ENCODE data around the gene LYST.

LYST gene

DNA sequence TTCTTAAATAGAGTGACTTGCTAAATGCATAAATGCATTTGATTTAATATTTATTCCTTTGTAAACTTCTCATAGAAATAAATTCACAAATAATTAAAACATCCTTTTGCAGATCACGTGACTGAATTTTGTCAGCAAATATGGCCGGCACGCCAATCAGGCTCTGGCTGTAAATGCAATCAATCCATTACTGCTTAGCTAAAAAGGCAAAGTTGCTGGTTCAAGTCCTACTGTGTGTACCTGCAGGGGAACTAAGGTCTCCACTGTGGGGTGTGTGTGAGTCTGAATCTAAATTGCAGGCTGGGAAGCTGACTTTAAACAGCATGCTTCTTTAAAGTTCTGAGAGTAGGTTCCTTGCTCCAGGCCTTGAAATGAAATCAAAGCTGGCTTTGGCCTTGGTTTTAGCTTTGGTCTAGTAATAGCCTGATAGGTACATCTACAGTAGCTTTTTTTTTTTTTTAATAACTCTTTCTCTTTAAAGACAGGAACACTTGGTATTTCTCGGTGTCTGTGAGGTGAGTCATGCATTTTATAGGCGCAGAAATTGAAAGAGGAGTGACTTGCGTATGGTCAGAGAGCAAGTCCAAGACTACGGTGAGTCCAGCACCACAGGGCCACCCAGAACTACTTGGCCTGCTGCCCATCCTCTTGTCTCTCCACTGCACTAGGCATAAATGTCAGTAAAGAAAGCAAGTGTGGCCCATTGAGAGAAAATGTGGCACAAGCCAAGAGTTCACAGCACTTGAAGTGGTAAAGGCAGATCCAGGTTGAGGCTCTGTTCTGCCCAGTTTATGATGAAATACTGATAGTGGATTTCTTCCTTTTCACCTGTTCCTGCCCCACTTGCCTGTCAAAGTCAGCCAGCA, 36.2 kb upstream of the LYST start:
- FAIRE-seq (no peak), DNase-seq (ENCODE audit: insufficient read length, low spot score) (peak; percentile 49)
- TF ChIP-seq POLR2A (IDR thresholded peaks at IDR 0.05; ENCODE audit: low read depth, low read length), result no peak

DNA sequence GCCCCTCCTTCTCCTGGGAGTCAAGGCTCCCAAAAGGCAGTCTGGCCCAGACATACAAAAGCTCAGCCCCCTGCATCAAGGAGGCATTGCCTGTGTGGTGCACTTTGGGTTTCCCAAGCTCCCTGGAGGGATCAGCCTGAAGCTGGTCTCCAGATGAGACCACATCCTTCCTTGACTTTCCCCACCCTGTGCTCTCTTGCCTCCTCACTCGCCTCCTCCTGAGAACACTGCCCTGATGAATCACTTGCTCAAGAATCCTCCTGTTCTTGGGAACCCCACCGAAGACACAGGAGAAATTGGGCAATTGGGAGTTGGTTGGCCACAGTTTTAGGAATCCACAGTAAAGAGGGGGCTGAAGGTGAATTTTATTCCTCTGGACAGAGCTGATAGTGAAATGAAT, 34.8 kb upstream of the LYST start:
- DNase-seq (ENCODE audit: insufficient read length, low spot score) (no peak), FAIRE-seq (no peak)
- no peak for TF ChIP-seq POLR2A (IDR thresholded peaks at IDR 0.05; ENCODE audit: low read depth, low read length)

DNA sequence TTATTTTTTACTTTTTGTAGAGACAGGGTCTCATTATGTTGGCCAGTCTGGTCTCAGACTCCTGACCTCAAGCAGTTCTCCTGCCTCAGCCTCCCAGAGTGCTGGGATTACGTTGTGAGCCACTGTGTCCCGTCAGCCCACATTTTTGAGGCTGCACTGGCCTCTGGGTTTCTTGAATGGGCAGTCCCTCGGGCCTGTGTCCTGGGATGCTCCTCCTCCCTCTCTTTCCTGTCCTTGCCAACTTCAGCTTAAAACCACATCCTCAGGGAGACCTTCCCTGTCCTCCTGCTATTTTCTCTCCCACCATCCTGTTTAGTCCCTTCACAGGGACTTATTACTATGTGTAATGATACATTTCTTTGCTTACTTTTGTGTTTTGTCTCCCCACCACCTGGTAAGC, 31.4 kb upstream of the LYST start:
- FAIRE-seq, result no peak
- no peak for TF ChIP-seq POLR2A (IDR thresholded peaks at IDR 0.05; ENCODE audit: low read depth, low read length)
- no peak for DNase-seq (ENCODE audit: insufficient read length, low spot score)

DNA sequence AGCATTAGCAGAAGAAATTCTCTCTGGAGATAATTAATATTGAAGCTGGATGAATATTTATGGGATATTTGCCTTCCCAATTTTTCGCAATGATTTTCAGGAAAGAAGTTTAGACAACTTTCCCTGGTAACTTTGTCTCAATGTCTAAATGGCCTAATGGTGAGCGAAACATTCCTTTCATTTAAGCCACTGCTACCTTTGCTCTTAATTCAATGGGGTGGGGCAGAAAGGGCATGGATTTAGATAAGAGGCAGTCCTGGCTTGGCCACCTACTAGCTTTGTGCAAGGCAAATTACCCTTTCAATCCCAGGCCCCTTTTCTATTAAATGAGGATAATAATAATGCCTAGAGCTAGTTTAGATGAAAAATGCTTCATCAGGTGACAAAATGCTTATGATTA, 27.1 kb upstream of the LYST start:
- FAIRE-seq (no peak), DNase-seq (ENCODE audit: insufficient read length, low spot score) (no peak)
- no peak for TF ChIP-seq POLR2A (IDR thresholded peaks at IDR 0.05; ENCODE audit: low read depth, low read length)

DNA sequence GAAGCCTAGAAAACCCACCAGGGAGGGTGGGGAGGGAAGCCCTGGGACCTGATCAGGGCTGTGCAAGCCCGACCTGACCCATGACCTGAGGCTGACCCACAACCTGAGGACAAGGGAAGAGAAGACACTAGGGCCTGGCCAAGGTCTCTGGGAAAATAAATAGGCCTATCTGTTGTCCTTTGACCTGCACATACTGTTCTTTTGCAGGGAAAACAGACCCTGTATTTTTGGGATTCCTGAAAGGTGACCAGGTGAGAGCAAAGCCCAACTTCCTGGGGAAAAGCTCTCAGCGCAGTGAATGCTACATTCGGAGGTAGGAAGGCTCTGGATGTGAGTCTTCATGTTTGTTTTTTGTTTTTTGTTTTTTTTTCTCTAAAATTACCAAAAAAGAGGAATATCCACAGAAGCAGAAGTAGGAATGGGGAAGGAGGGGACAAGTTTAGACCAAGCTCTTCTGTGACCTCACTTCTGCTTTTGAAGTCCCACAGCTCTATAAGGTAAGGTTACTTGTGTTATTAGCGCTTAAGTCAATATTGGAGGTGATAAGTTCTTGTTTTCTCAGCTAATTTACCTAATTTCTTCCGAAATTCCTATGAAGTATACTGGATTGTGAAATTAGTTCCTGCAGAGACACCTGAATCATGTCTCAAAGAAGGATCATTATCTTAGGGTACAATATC, 26.2 kb upstream of the LYST start:
- TF ChIP-seq POLR2A (IDR thresholded peaks at IDR 0.05; ENCODE audit: low read depth, low read length), result no peak
- DNase-seq (ENCODE audit: insufficient read length, low spot score), result no peak
- FAIRE-seq, result no peak

DNA sequence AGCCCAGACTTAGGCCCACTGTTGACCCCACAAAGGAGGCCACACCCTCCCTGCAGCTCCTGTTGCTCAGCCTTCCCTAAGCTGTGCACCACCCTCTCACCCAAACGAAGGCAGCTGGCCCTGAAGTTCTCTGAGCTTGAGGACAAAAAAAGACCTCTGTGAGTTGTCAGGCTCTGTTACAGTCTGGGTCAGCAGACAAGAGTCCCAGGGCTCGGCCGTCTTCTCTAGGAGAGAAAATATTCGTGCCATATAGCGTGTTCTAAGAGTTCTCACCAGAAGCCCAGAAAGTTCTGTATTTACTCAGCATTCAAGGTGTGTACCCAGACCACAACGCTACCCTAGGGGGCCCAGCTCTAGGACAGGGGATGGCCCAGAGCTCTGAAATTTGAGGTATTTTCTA, 25.5 kb upstream of the LYST start:
- DNase-seq (ENCODE audit: insufficient read length, low spot score) (no peak), FAIRE-seq (no peak)
- TF ChIP-seq POLR2A (IDR thresholded peaks at IDR 0.05; ENCODE audit: low read depth, low read length), result no peak

DNA sequence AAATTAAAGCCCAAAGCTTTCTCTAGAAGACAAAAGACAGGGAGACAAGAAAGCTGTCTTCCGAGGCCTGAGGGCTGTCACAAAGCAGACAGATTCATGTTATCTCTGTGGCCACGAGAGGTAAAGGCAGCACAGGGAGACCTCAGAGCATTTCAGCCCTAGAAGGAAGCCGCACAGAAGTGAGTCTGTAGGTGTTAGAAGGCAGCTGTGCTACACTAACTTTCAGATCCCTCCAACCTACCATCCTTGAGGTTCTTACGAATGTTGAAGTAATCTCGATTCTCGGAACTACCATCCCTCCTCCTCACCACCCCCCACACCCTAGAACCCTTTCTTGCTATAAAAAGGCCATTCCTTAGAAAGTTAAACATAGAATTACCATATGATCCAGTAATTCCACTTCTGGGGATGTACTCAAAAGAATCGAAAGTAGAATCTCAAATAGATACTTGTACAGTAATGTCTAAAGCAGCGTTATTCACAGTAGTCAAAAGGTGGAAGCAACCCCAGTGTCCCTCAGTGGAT, 21.5 kb upstream of the LYST start:
- no peak for FAIRE-seq
- no peak for DNase-seq (ENCODE audit: insufficient read length, low spot score)
- no peak for TF ChIP-seq POLR2A (IDR thresholded peaks at IDR 0.05; ENCODE audit: low read depth, low read length)

DNA sequence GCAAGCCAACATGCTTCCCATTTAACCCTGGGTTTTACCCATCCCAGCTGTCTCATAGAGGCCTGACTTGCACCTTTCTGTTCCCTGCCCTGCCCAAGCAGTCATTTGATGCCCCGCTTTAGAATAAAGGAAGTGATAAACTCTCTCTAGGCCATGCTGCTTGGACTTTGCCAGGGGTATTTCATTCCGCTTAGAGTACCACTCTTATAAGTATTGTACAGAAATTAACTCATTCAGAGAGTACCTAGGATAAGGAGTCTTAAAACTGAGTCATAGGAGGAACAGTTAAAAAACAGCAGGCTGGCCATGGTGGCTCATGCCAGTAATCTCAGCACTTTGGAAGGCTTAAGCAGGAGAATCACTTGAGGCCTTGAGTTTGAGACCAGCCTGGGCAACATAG, 21.0 kb upstream of the LYST start:
- no peak for FAIRE-seq

DNA sequence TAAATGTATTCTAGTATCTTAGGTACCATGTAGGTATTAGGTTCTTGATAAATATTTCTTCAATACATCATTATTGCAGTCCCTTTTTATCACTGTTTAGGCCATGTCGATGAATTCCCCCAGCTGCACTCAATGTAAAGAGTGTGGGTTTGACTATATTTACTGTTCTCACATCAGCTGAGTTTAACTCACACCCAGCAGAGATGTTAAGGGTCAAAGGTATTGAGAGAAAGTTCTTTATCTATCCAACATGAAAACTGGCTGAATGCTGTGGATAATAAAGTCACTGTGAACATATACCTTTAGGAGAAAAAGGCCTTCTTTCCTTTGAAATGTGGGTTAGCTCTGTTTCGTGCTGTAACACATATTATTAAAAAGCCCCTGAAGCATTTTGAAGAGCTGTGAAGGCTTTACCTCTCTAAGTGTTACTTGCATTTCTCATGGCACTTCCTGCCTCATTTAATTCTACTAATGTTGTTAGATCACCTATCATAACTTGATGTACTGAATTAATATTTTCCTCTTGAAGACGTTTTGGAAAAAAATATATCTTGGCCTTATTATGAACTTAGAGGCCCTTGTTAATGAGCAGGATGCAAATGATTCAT, 19.1 kb upstream of the LYST start:
- no peak for DNase-seq (ENCODE audit: insufficient read length, low spot score)
- no peak for FAIRE-seq
- no peak for TF ChIP-seq POLR2A (IDR thresholded peaks at IDR 0.05; ENCODE audit: low read depth, low read length)

More for the DNA sequence above, 21.0 kb upstream of the LYST start:
- no peak for DNase-seq (ENCODE audit: insufficient read length, low spot score)
- TF ChIP-seq POLR2A (IDR thresholded peaks at IDR 0.05; ENCODE audit: low read depth, low read length), result no peak

DNA sequence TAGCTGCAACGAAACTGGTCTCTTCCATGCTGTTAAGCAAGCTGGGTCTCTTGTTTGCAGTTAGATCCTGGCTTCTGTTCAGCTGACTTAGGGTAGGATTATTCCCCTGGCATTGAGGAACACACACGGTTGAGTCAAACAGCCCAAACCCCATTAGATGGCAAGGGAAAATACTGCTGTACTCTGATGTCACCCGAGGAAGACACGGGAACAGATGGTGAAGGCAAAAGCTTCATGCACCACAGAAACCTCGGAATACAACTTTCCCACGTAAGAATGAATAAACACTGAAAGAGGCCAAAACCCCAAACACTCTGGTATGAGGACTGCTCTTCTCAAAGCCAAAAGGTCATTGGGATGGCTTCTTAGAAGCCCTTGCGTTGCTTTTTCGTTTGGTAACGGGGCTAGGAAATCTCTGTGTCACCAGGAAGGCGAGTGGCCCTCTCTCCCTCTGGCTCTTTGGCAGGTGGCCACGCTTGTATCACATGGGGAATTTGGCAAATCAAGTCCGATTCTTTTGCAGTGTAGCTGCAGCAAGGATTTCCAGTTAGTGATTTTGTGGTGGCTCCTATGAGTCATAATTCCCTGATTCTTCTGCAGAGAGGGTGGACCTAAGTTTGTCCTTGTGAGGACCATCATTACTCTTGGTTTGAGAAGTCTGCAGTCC, 16.7 kb upstream of the LYST start:
- TF ChIP-seq POLR2A (IDR thresholded peaks at IDR 0.05; ENCODE audit: low read depth, low read length), result 0 out of 2 replicates have a peak, but pooled peaks have one; percentile 22
- DNase-seq (ENCODE audit: insufficient read length, low spot score) (peak; percentile 59), FAIRE-seq (peak; percentile 61)

DNA sequence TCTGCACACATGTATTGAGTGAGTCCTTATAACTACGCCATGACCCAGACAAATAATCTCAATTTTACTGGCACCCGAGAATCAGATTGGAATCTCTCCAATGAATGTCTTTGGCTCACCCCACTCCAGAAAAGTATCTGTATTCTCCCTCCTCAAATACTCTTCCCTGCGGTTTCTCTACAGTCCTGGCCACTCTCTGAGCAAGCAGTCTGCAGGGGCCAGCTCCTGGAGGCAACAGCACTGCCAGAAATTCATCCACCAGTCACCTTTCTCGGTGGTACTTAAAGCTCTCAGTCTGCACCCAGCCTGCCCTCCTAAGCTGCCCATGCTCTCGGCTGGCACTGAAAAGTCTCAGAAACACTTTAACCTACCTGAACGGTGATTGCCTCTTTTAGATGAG, 16.1 kb upstream of the LYST start:
- FAIRE-seq, result no peak
- no peak for DNase-seq (ENCODE audit: insufficient read length, low spot score)

DNA sequence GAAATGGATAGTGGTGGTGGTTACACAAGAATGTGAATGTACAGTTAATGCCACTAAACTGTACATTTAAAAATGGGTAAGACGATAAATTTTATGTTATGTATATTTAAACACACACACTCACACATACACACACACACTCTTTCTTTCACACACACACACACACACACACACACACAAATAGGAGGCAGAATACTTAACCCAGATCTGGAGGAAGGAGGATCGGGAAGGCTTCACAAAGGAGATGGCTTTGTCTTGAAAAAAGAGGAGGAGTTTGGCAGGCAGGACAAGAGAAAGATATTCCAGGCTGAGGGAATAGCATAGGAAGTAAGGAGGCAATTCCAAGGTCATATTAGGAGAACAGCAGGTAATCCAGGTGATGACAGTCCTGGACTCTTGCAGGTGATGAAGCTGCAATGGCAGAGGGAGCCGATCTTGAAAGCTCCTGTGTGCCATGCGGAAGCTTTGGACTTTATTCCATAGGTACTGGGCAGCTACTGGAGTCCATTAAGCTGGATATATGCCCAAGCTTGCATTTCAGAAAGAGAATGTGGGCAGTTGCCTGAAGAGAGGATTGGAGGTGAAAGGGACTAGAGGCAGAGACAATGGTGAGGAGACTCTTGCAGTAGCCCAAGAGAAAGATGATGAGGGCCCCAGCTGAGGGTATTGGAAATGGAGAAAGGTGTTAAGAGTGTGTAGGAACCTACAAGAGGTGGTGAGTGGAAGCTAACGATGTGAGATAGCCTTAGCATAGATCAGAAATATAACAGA, 15.4 kb upstream of the LYST start:
- no peak for DNase-seq (ENCODE audit: insufficient read length, low spot score)
- TF ChIP-seq POLR2A (IDR thresholded peaks at IDR 0.05; ENCODE audit: low read depth, low read length), result no peak
- FAIRE-seq, result no peak

More for the DNA sequence above, 16.1 kb upstream of the LYST start:
- TF ChIP-seq POLR2A (IDR thresholded peaks at IDR 0.05; ENCODE audit: low read depth, low read length), result no peak

Data from H54 (cell line).